ENCODE data around the gene LCMT1. TPM values are rescaled to one million over a fixed set of nuclear protein-coding genes. Genes with fewer than 3 reads are reported as not detected.

Gene LCMT1
- total and polyA plus RNA-seq, 2 of the 4 experiments (the other 2 are of a cell fraction) = 33.1 to 60.4 TPM

DNA sequence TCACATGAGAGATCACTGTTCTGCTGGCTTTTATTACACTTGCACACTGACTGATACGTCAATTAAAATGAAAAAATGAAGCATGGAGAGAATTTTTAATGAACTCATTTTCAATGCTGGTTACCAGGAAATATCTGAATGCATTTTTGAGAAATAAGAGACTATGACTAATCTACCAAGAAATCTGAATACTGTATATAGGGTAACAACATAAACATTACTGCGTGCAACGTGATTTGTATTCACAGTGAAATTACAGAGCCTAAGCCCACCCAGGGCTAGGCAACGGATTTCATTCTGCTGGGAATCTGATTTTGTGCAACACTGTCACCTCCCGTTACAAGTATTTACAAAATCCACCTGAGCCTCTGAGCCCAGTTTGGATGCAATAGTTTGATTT, 23.8 kb upstream of the LCMT1 start:
- dilution Hi-C loops (cut with HindIII; ENCODE audit: low sequenced_read_pairs, unreplicated experiment) = no loop called here
- BruUV-seq (replicated peaks) = no TSS peak
- WGBS, 2 experiments (ENCODE audit: extremely low coverage in 2 of 2, insufficient read length in 1 of 2) = no CpG with 5 or more reads among the region's 5 CpGs
- peak overlapping the region; percentile 85 for H2BK120ac ChIP-seq (ENCODE audit: low read depth, low read length)
- peak overlapping the region; percentile 59 for H4K91ac ChIP-seq (ENCODE audit: insufficient read depth, low read depth, low read length)
- TF ChIP-seq CEBPB (IDR thresholded peaks at IDR 0.05; ENCODE audit: low read depth, low read length) = no peak
- TF ChIP-seq RCOR1 (IDR thresholded peaks at IDR 0.05; ENCODE audit: insufficient replicate concordance, low read length) = no peak
- no peak for TF ChIP-seq SMC3 (IDR thresholded peaks at IDR 0.05; ENCODE audit: low read depth, low read length)
- TF ChIP-seq BHLHE40 (IDR thresholded peaks at IDR 0.05; ENCODE audit: low read depth, low read length) = no peak
- no peak for TF ChIP-seq POLR2A (IDR thresholded peaks at IDR 0.05; ENCODE audit: low read depth, low read length)
- TF ChIP-seq RAD21 (IDR thresholded peaks at IDR 0.05; ENCODE audit: low read length) = no peak
- TF ChIP-seq, protein P1, sequence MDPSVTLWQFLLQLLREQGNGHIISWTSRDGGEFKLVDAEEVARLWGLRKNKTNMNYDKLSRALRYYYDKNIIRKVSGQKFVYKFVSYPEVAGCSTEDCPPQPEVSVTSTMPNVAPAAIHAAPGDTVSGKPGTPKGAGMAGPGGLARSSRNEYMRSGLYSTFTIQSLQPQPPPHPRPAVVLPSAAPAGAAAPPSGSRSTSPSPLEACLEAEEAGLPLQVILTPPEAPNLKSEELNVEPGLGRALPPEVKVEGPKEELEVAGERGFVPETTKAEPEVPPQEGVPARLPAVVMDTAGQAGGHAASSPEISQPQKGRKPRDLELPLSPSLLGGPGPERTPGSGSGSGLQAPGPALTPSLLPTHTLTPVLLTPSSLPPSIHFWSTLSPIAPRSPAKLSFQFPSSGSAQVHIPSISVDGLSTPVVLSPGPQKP (IDR thresholded peaks at IDR 0.05; ENCODE audit: borderline replicate concordance, low read depth, low read length) = no peak
- no peak for TF ChIP-seq MXI1 (IDR thresholded peaks at IDR 0.05; ENCODE audit: borderline replicate concordance, low read depth, low read length)
- TF ChIP-seq CHD1 (IDR thresholded peaks at IDR 0.05; ENCODE audit: low read depth, low read length) = no peak
- peak overlapping the region; percentile 63; the same call in 1 of the 2 replicates for H3K4ac ChIP-seq (ENCODE audit: low read depth, low read length)
- H2BK5ac ChIP-seq (ENCODE audit: low read depth, low read length, poor library complexity, severe bottlenecking) = no peak overlapping the region
- peak overlapping the region; percentile 16; the same call in 1 of the 3 replicates for H2BK15ac ChIP-seq (ENCODE audit: low read depth, low read length)
- H3K9me1 ChIP-seq (ENCODE audit: insufficient read depth, low read length) = peaks cover 4% of the 10 kb centered on the region; the same call in 1 of the 2 replicates
- H3K56ac ChIP-seq (ENCODE audit: extremely low read depth, insufficient read depth, low read length) = no peak overlapping the region
- no peaks in the 10 kb centered on the region for H3K9me3 ChIP-seq (ENCODE audit: control insufficient read depth, insufficient read depth, low read length)
- intact Hi-C loops (cut with micrococcal nuclease) = loop anchor here (1.0 kb wide), 1 partner anchor 10 kb away; no protein-coding TSS in a partner anchor
- DNase-seq = peak; percentile 50
- H3K4me2 ChIP-seq (ENCODE audit: low read depth, low read length) = peak overlapping the region; percentile 72
- no peak overlapping the region for H4K8ac ChIP-seq (ENCODE audit: low read depth in 2 of 2, low read length in 2 of 2)
- in situ Hi-C loops (cut with MboI; ENCODE audit: low sequenced_read_pairs) = no loop called here
- no peaks in the 10 kb centered on the region for H3K79me1 ChIP-seq (ENCODE audit: low read depth in 1 of 2, low read length in 2 of 2)
- H3K4me1 ChIP-seq (ENCODE audit: control insufficient read depth, insufficient read depth, low read length) = peaks cover 9% of the 10 kb centered on the region
- ATAC-seq (ENCODE audit: low read depth) = peak; percentile 82
- H3K27ac ChIP-seq (ENCODE audit: insufficient read depth, low read length) = no peak overlapping the region
- no peaks in the 10 kb centered on the region for H3K27me3 ChIP-seq (ENCODE audit: control insufficient read depth, insufficient read depth, low read length)
- no peaks in the 10 kb centered on the region for H3K36me3 ChIP-seq (ENCODE audit: control insufficient read depth, insufficient read depth, low read length)
- no peak overlapping the region for H3K18ac ChIP-seq (ENCODE audit: low read depth, low read length)
- H4K5ac ChIP-seq (ENCODE audit: low read depth, low read length) = no peak overlapping the region
- H3K23ac ChIP-seq (ENCODE audit: low read depth, low read length) = no peak overlapping the region
- no peak overlapping the region for H3K9ac ChIP-seq (ENCODE audit: low read depth, low read length)
- H2AK9ac ChIP-seq (replicated peaks; ENCODE audit: low read depth, low read length, poor library complexity) = no peak overlapping the region
- H2AFZ ChIP-seq (replicated peaks; ENCODE audit: low read length, poor library complexity) = no peak overlapping the region
- ChIA-PET POLR2A (ENCODE audit: unreplicated experiment) (no interaction called here), CTCF (no interaction called here)
- H2BK20ac ChIP-seq (ENCODE audit: low read depth, low read length) = peak overlapping the region; percentile 67
- no peaks in the 10 kb centered on the region for H4K20me1 ChIP-seq (ENCODE audit: insufficient read depth, low read length)
- 0 out of 2 replicates have a peak overlapping the region, but pooled peaks have one; percentile 68 for H2AK5ac ChIP-seq (ENCODE audit: low read depth, low read length)
- H3K14ac ChIP-seq (replicated peaks; ENCODE audit: low read depth, low read length) = peak overlapping the region; percentile 28; the same call in 1 of the 2 replicates
- H3K4me3 ChIP-seq (ENCODE audit: insufficient read depth, low read depth, low read length) = no peak overlapping the region

All from IMR-90 (cell line).